Panc1 (cell line): ENCODE data around the gene CDYL2.

Experiments used
- CTCF ChIP-seq: fragments of 450-650 bp; IDR thresholded peaks from 2 replicates; pipeline ENCODE4 v1.5.1; 2017; ENCODE audit warnings: mild to moderate bottlenecking
- POLR2AphosphoS5 ChIP-seq: IDR thresholded peaks from 2 replicates; pipeline ENCODE4 v1.6.1; 2012; ENCODE audit warnings: mild to moderate bottlenecking, low read depth, low read length, moderate library complexity
- REST ChIP-seq, 2 experiments: IDR thresholded peaks; 2 replicates each; pipeline ENCODE4 v1.6.1; 2011 to 2012; ENCODE audit warnings: low read depth in 2 of 2, control low read depth in 1 of 2, low read length in 1 of 2, mild to moderate bottlenecking in 1 of 2, moderate library complexity in 1 of 2; ENCODE audit not compliant: insufficient read depth in 1 of 2

- TF ChIP-seq CTCF: no peak
- no peak for TF ChIP-seq REST (IDR thresholded peaks at IDR 0.05; ENCODE audit: insufficient read depth in 1 of 2, low read depth in 2 of 2, low read length in 1 of 2)
- no peak for TF ChIP-seq POLR2AphosphoS5
Observed at GRCh38 chr16:80725566-80726162, 78.7 kb downstream of the CDYL2 start.
